GM18505 (cell line): Measurements from ENCODE around the gene RRAS2.
"Not testable (repeated sequence)": the region's sequence is repeated elsewhere in the genome, so short reads cannot be mapped to it uniquely, and the experiment has no call there.

Source experiments
- ATAC-seq: cut with Tn5 transposase; IDR thresholded peaks from one replicate; pipeline ENCODE4 v1.9.1; 2021; ENCODE audit not compliant: unreplicated experiment
- POLR2A ChIP-seq: IDR thresholded peaks from 4 replicates; pipeline ENCODE4 v1.6.1; 2011; ENCODE audit warnings: borderline replicate concordance; ENCODE audit not compliant: insufficient read depth, insufficient read length; ENCODE audit errors: extremely low read depth

RRAS2 gene

DNA sequence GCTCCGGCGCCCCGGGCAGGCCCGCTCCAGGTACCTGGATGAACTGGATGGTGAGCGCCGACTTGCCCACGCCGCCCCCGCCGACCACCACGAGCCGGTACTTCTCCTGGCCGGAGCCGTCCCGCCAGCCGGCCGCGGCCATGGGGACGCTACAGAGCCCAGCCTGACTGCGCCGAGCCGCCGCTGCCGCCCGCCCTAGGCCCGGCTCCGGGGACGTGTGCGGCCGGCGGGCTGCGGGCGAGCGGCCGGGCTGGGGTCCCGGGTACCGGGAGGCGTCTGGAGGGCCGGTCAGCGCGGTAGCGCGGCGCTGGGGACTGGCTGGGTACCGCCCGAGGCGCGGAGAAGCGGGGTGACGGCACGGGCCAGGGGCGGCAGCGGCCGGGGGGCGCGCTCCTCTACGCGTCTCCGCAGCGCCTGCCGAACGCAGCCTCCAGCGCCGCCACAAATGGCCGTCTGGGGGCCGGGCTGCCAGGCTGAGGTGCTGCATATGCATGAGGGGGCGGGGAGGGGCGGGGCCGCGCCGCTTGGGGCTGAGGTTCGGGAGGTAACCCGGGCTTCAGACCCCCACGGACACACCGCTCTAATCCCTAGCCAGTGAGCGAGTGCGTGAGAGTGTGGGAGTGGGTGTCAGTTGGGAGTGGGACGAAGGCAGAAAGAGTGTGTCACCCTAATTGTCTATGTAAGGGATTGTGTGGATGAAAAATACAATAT lies at the start of gene RRAS2:
Gene RRAS2, minus strand, starts transcription at position 455 of the 711 bp plus-strand sequence. Its CDS starts 313 bp downstream, at position 142.
- peak; percentile 86 for TF ChIP-seq POLR2A
- ATAC-seq = peak; percentile 87

DNA sequence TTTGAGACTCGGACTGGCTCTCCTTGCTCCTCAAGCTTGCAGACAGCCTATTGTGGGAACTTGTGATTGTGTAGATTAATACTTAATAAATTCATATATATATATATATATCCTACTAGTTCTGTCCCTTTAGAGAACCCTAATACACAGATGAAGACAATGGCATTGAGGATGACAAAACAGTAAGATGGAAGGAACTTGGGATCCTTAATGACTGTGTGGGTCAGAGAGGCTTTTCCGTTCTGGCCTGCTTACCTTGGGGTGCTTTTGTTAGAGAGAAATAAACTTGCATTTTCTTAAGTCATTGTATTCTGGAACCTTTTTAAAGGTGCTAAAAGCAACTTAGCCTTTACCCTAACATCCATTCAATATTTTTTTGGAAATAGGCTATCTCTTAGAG lies 49.6 kb upstream of the RRAS2 start:
- TF ChIP-seq POLR2A = no peak
- no peak for ATAC-seq

DNA sequence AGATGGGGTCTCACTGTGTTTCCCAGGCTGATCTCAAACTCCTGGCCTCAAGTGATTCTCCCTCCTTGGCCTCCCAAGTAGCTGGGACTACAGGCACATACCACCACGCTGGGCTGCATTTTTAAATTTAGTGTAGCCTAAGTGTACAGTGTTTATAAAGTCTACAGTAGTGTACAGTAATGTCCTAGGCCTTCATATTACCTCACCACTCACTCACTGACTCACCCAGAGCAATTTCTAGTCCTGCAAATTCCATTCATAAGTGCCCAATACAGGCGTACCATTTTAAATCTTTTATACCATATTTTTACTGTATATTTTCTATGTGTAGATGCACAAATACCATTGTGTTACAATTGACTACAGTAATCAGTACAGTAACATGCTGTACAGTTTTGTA lies 47.1 kb upstream of the RRAS2 start:
- ATAC-seq = not testable (repeated sequence)

DNA sequence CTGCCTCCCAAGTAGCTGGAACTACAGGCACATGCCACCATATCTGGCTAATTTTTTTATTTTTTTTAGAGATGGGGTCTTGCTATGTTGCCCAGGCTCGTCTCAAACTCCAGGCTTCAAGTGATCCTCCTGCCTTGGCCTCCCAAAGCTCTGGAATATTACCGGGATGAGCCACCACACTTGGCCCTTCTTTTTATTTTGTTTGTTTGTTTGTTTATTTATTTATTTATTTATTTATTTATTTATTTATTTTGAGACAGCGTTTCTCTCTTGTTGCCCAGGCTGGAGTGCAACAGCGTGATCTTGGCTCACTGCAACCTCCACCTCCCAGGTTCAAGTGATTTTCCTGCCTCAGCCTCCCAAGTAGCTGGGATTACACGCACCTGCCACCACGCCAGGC lies 44.5 kb upstream of the RRAS2 start:
- ATAC-seq = not testable (repeated sequence)

DNA sequence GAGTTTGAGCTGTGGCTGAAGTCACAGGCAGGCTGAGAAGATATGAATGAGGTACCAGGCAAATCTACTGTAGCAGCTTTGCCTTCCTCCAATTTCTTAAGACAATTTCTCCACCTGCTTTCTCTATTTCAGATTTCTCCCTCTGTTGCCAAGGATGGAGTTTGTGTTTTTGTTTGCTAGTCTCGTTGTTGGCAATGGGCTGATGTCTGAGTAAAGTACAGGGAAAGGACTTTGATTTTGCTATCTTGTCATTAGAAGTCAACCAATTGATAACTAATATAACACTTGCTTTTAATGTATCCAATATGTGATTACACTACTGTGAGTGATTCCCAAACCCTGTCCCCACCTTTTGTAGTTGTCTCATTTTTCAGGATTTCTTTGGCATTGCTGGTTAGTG lies 40.1 kb upstream of the RRAS2 start:
- TF ChIP-seq POLR2A = no peak
- ATAC-seq = no peak

DNA sequence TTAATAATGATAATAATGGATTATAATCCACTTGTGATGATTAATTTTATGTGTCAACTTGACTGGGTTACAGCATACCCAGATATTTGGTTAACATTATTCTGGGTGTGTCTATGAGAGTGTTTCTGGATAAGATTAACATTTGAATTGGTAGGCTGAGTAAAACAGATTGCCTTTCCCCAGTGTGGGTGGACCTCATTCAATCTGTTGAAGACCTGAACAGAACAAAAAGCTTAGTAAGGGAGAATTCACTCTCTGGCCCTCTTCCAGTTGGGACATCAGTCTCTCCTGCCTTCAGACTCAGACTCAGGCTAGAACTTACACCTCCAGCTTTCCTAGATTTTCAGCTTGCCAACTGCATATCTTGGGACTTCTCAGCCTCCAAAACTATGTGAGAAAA lies 37.3 kb upstream of the RRAS2 start:
- ATAC-seq = no peak
- no peak for TF ChIP-seq POLR2A

DNA sequence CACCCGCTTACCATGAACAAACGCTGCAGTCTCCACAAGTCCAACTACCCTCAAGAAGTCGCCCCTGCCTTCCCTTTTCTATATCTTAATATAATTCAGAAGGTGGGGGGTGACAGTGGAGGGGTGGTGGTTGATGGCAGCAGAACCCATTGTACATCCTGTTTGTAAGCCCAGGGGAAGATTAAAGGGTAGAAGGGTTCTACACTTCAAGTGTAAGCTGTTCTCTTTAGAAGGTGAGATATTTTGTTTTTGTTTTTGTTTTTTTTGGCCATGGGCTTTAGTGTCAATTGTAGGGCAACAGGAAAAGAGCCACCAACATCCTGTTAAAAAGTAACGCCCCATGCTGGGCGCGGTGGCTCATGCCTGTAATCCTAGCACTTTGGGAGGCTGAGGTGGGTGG lies 34.9 kb upstream of the RRAS2 start:
- TF ChIP-seq POLR2A = no peak
- ATAC-seq = no peak

DNA sequence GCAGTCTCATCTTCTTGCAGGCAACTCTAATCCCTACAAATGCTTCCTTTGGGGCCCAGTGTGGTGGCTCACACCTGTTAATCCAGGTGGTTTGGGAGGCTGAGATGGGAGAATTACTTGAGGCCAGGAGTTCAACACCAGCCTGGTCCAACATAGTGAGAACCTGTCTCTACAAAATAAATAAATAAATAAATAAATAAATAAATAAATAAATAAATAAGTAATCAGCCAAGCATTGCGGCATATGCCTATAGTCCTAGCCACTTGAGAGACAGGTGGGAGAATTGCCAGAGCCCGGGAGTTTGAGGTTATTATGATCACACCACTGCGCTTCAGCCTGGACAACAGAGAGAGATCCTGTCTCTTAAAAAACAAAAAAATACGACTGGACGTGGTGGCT lies 34.1 kb upstream of the RRAS2 start:
- no peak for TF ChIP-seq POLR2A
- no peak for ATAC-seq

DNA sequence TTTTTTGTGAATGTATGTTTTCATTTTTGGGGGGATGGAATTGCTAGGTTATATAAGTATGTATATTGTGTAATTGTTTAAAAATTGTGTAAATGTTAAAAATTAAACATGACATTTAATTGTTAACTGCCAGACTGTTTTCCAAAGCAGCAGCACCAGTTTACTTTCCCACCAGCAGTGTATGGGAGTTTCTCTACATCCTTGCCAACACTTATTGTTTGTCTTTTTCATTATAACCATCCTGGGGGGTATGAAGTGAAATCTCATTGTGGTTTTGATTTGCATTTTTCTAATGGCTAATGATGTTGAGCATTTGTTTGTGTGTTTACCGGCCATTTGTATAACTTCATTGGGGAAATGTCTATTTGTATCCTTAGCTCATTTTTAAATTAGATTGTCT lies 31.7 kb upstream of the RRAS2 start:
- ATAC-seq = no peak
- no peak for TF ChIP-seq POLR2A

DNA sequence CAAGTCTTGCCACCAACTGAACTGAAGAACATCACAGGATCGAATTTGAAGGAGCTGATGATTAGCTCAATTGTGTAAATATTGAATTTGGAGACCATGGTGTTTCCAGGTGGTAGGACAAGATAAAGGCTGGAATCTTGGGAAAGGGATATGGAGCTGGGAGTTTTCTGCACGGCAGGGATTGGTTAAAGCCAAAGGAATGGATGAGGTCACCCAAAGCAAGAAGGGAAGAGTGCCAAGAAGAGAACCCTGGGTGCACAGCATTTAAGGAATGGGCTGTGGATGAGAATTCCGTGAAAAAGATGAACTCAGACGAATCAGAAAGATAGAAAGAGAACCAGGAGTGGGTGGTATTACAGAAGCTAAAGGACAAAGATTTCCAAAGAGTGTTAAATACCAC lies 29.4 kb upstream of the RRAS2 start:
- no peak for ATAC-seq
- no peak for TF ChIP-seq POLR2A

DNA sequence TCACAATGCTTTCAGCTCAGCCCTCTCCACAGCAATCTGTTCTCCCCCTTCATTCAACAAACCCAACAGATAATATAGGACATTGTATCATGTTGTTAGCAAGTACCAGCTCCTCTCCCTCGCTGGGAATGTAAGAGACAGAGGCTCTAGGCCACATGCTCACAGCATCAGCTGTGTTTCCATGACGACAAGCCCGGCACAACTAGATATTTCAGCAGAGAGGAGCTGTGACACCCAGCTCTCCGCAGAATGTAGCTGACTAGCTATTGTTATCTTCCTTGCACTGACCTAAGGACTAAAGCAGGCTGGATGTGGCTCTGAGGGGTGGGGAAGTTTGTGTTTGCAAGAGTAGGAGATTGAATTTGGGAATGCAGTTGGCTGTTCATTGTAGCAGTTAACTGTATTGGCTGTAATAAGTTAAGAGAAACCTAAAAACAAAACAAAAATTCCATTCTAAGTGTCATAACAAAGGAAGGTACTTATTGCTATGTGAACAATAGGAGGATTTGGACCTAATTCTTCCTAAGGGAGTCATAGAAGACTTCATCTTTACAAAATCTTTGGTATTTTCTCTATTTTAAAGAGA lies 28.0 kb upstream of the RRAS2 start:
- no peak for ATAC-seq
- TF ChIP-seq POLR2A = no peak

DNA sequence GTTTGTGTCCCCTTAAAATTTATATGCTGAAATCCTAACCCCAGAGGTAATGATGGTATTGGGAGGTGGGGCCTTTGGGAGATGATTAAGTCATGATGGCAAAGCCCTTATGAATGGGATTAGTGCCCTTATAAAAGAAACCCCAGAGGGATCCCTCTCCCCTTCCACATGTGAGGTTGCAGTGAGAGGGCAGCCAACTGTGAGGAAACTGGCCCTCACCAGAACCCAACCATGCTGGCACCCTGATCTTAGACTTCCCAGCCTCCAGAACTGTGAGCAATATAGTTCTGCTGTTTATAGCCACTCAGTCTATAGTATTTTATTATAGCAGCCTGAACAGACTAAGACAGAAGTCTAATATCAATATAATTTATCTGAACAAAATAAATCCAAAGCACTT lies 27.1 kb upstream of the RRAS2 start:
- no peak for ATAC-seq
- TF ChIP-seq POLR2A = no peak

DNA sequence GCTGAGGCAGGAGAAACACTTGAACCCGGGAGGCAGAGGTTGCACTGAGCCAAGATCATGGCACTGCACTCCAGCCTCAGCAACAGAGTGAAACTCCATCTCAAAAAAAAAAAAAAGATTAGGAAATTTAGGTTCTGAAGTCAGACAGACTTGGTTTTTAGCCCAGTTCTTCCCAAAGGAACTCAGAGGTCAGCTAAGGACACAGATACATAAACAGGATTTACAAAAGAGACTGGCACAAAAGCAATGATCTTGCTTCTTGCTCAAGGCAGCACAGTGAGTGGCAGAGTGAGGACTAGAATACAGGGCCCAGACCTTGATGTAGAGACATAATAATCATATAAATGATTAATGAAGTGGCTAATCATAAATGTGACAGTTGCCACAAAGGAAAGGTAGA lies 25.4 kb upstream of the RRAS2 start:
- ATAC-seq = no peak
- TF ChIP-seq POLR2A = no peak

DNA sequence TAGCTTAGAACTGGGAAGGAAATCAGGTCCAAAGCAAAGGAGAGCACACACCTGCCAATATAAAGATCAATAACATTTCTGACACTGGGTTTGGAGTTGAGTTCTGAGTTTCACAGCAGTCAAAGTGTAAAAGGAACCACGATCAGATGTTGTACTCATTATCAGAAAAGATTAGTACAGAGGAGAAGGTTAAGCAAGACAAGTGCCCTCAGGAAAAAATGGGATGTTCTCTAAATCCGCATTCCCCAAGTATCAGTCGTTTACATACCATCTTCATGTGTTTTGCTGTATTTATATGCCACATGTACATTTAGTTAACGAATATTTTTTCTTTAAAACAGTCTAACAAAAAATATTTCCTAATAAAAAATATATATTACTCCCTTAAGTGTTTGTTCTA lies 23.0 kb upstream of the RRAS2 start:
- no peak for TF ChIP-seq POLR2A
- ATAC-seq = no peak
